Left forelimb (tissue), 1 donor: ENCODE measurements around the gene ACBD6.
"Not testable (repeated sequence)": the region's sequence is repeated elsewhere in the genome, so short reads cannot be mapped to it uniquely, and the experiment has no call there.

Source experiments
- DNase-seq: peaks from one replicate; pipeline ENCODE4 v3.0.0-alpha.2; 2018; ENCODE audit warnings: low spot score

The ACBD6 gene

GRCh38 chr1:180415985-180416633 is 86.3 kb downstream of the ACBD6 start:
- DNase-seq = no peak

- no peak for DNase-seq
Observed at GRCh38 chr1:180415236-180415848, 87.0 kb downstream of the ACBD6 start.

- no peak for DNase-seq
Observed at GRCh38 chr1:180412583-180412982, 89.8 kb downstream of the ACBD6 start.

- not testable (repeated sequence) for DNase-seq
Observed at GRCh38 chr1:180408128-180408527, 94.2 kb downstream of the ACBD6 start.

- DNase-seq = no peak
Observed at GRCh38 chr1:180407051-180407450, 95.3 kb downstream of the ACBD6 start.

GRCh38 chr1:180402551-180402950 is 99.8 kb downstream of the ACBD6 start:
- no peak for DNase-seq

- no peak for DNase-seq
Observed at GRCh38 chr1:180402001-180402400, 100.4 kb downstream of the ACBD6 start.

GRCh38 chr1:180397175-180397574 is 105.2 kb downstream of the ACBD6 start:
- DNase-seq = no peak

- no peak for DNase-seq
Observed at GRCh38 chr1:180392427-180393145, 109.8 kb downstream of the ACBD6 start.

GRCh38 chr1:180392020-180392419 is 110.4 kb downstream of the ACBD6 start:
- DNase-seq = no peak

GRCh38 chr1:180387413-180387812 is 115.0 kb downstream of the ACBD6 start:
- DNase-seq = no peak

GRCh38 chr1:180386745-180387367 is 115.5 kb downstream of the ACBD6 start:
- no peak for DNase-seq

- no peak for DNase-seq
Observed at GRCh38 chr1:180385144-180385543, 117.2 kb downstream of the ACBD6 start.

GRCh38 chr1:180384286-180385005 is 117.9 kb downstream of the ACBD6 start:
- no peak for DNase-seq

GRCh38 chr1:180382326-180383115 is 119.9 kb downstream of the ACBD6 start:
- no peak for DNase-seq

- DNase-seq = no peak
Observed at GRCh38 chr1:180381184-180381580, 121.2 kb downstream of the ACBD6 start.

GRCh38 chr1:180380259-180381183 is 121.9 kb downstream of the ACBD6 start:
- DNase-seq = no peak

- no peak for DNase-seq
Observed at GRCh38 chr1:180376800-180377199, 125.6 kb downstream of the ACBD6 start.

- DNase-seq = no peak
Observed at GRCh38 chr1:180376253-180376652, 126.1 kb downstream of the ACBD6 start.

GRCh38 chr1:180372728-180373127 is 129.6 kb downstream of the ACBD6 start:
- DNase-seq = no peak
